Testis (tissue), 3 donors: Measurements from ENCODE around the gene ORC6. TPM values are rescaled to one million over a fixed set of nuclear protein-coding genes. Genes with fewer than 3 reads are reported as not detected.

Experiments used
- DNase-seq: peaks from one replicate; pipeline ENCODE4 v3.0.0-alpha.2; 2019
- H3K27ac ChIP-seq, 2 donors: fragments of 200-600 bp; sonication (generic); one replicate each; pipeline ENCODE4 v1.5.1; 2019
- H3K27me3 ChIP-seq: fragments of 200-600 bp; sonication (generic); one replicate; pipeline ENCODE4 v1.5.1; 2019
- H3K36me3 ChIP-seq: fragments of 200-600 bp; sonication (generic); one replicate; pipeline ENCODE4 v1.5.1; 2017; ENCODE audit warnings: low read depth; ENCODE audit errors: missing control alignments
- H3K4me1 ChIP-seq: fragments of 200-600 bp; sonication (generic); one replicate; pipeline ENCODE4 v1.5.1; 2019
- H3K4me3 ChIP-seq, 2 donors: fragments of 200-600 bp; sonication (generic); one replicate each; pipeline ENCODE4 v1.5.1; 2017 to 2019
- H3K9me3 ChIP-seq: fragments of 200-600 bp; sonication (generic); one replicate; pipeline ENCODE4 v1.5.1; 2017
- POLR2A ChIP-seq: fragments of 450-650 bp; IDR thresholded peaks from one replicate; pipeline ENCODE4 v1.6.1; 2017; ENCODE audit warnings: antibody characterized with exemption, mild to moderate bottlenecking, moderate library complexity
- WGBS, 2 donors: methylation state at CpG; one replicate each; pipeline ENCODE4 v1.1.5; 2018; 5-methylcytosine and 5-hydroxymethylcytosine counted together
- intact Hi-C: fragments of 100-400 bp; cut with DNase I; formaldehyde crosslinking; loops from one replicate; pipeline ENCODE4 v1.15.1; 2023; ENCODE audit warnings: low total_unique reads
- polyA plus RNA-seq: library from polyadenylated mRNA; stranded (reverse); fragments of 350-450 nt; fragmentation: Illumina TruSeq; extraction: RNeasy Lipid Tissue Mini Kit (QIAGEN cat#74804); gene quantifications from one replicate; pipeline ENCODE4 v1.2.3, GENCODE V29; 2014; ENCODE audit warnings: low read depth, low replicate concordance; ENCODE audit not compliant: insufficient read depth
- total RNA-seq, 2 donors: library from RNA; depleted of rRNA; stranded (reverse); fragments of >200 nt; gene quantifications; one replicate each; pipeline ENCODE4 v1.2.3, GENCODE V29; 2016
- TF ChIP-seq, protein P1 (sequence below), 3 experiments: fragments of 450-650 bp in 2 of 3; fragments of 200-600 bp in 1 of 3; sonication (generic) in 1 of 3; IDR thresholded peaks; one replicate each; pipeline ENCODE4 v1.5.1; 2016 to 2019; ENCODE audit warnings: antibody characterized with exemption in 3 of 3, mild to moderate bottlenecking in 2 of 3, moderate library complexity in 1 of 3

The ORC6 gene
- total and polyA plus RNA-seq, 3 donors from 2014 or later: 28.2 to 44.4 (median 30.7) TPM

- no peaks in the 10 kb centered on the region for H3K27me3 ChIP-seq
- H3K9me3 ChIP-seq: no peaks in the 10 kb centered on the region
- no peak overlapping the region for H3K27ac ChIP-seq
- no peak for TF ChIP-seq POLR2A
- TF ChIP-seq, protein P1, sequence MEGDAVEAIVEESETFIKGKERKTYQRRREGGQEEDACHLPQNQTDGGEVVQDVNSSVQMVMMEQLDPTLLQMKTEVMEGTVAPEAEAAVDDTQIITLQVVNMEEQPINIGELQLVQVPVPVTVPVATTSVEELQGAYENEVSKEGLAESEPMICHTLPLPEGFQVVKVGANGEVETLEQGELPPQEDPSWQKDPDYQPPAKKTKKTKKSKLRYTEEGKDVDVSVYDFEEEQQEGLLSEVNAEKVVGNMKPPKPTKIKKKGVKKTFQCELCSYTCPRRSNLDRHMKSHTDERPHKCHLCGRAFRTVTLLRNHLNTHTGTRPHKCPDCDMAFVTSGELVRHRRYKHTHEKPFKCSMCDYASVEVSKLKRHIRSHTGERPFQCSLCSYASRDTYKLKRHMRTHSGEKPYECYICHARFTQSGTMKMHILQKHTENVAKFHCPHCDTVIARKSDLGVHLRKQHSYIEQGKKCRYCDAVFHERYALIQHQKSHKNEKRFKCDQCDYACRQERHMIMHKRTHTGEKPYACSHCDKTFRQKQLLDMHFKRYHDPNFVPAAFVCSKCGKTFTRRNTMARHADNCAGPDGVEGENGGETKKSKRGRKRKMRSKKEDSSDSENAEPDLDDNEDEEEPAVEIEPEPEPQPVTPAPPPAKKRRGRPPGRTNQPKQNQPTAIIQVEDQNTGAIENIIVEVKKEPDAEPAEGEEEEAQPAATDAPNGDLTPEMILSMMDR (IDR thresholded peaks at IDR 0.05): no peak
- intact Hi-C loops: no loop called here
- WGBS, 2 donors: 90 to 92% methylated on average over 5 to 6 of the region's 6 CpGs
- DNase-seq: no peak
- no peak overlapping the region for H3K4me3 ChIP-seq
- no peaks in the 10 kb centered on the region for H3K36me3 ChIP-seq
- no peaks in the 10 kb centered on the region for H3K4me1 ChIP-seq
Measured at GRCh38 chr16:46719528-46719927, 30.1 kb downstream of the ORC6 start.

- Histone ChIP-seq H3K27me3 (no peaks in the 10 kb centered on the region), H3K4me1 (no peaks in the 10 kb centered on the region), H3K9me3 (no peaks in the 10 kb centered on the region), H3K27ac (no peak overlapping the region), H3K36me3 (no peaks in the 10 kb centered on the region), H3K4me3 (no peak overlapping the region)
- DNase-seq: no peak
- intact Hi-C loops: no loop called here
- TF ChIP-seq POLR2A: no peak
- TF ChIP-seq, protein P1 (IDR thresholded peaks at IDR 0.05): no peak
- 93 to 100% methylated on average over 2 of the region's 2 CpGs for WGBS, 2 donors
Measured at GRCh38 chr16:46720619-46721018, 31.2 kb downstream of the ORC6 start.

DNA sequence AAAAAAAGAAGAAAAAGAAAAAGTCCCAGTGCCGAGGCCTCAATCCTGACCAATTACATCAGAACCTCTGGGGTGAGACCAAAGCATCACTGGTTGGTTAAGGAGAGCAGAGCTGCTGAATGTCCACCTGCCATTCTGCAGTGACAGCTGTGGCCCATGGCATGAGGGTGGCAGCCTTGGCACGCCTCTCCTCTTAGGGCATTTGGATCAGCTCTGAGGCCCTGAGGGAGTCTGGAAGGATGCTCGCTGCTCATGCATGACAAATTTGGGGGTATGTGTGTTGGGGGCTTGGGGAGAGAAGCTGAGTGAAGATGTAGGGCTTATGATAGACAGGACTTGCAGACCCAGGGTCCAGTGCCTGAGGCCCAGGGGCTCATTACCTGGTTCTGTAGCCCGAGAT is 32.4 kb downstream of the ORC6 start:
- H3K27ac ChIP-seq: no peak overlapping the region
- H3K36me3 ChIP-seq: no peaks in the 10 kb centered on the region
- DNase-seq: no peak
- no peaks in the 10 kb centered on the region for H3K9me3 ChIP-seq
- no peak overlapping the region for H3K4me3 ChIP-seq
- H3K27me3 ChIP-seq: no peaks in the 10 kb centered on the region
- no peaks in the 10 kb centered on the region for H3K4me1 ChIP-seq
- intact Hi-C loops: no loop called here
- TF ChIP-seq POLR2A: no peak
- TF ChIP-seq, protein P1 (IDR thresholded peaks at IDR 0.05): no peak
- WGBS, 2 donors: 84 to 91% methylated on average over 2 to 4 of the region's 4 CpGs

- Histone ChIP-seq H3K27me3 (no peaks in the 10 kb centered on the region), H3K4me1 (no peaks in the 10 kb centered on the region), H3K9me3 (no peaks in the 10 kb centered on the region), H3K36me3 (no peaks in the 10 kb centered on the region), H3K27ac (no peak overlapping the region), H3K4me3 (no peak overlapping the region)
- TF ChIP-seq, protein P1 (IDR thresholded peaks at IDR 0.05): no peak
- no peak for TF ChIP-seq POLR2A
- WGBS, 2 donors: 92 to 94% methylated on average over 6 to 7 of the region's 7 CpGs
- intact Hi-C loops: no loop called here
- DNase-seq: peak; percentile 11
Measured at GRCh38 chr16:46727184-46727583, 37.7 kb downstream of the ORC6 start.

DNA sequence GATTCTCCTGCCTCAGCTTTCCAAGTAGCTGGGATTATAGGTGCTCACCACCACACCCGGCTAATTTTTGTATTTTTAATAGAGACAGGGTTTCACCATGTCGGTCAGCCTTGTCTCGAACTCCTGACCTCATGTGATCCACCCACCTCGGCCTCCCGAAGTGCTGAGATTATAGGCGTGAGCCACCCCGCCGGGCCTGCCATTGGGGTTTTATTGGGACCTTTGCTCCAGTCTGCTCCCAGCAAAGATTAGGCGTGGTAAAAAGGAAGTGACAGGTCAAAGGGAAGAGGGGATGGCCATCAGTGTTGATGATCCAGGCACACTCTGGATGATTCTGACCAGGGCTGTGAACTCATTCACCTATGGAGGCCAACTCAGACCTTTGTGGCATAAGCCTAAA is 38.2 kb downstream of the ORC6 start:
- no peaks in the 10 kb centered on the region for H3K27me3 ChIP-seq
- TF ChIP-seq, protein P1 (IDR thresholded peaks at IDR 0.05): no peak
- no peak for TF ChIP-seq POLR2A
- WGBS, 2 donors: 89 to 98% methylated on average over 9 of the region's 9 CpGs
- H3K4me1 ChIP-seq: peaks cover 2% of the 10 kb centered on the region
- no peaks in the 10 kb centered on the region for H3K36me3 ChIP-seq
- H3K4me3 ChIP-seq: no peak overlapping the region
- peak; percentile 8 for DNase-seq
- intact Hi-C loops: no loop called here
- H3K27ac ChIP-seq: no peak overlapping the region
- no peaks in the 10 kb centered on the region for H3K9me3 ChIP-seq
